Neuronal stem cell (in vitro differentiated cells): ENCODE data around the gene ACSL6.

ENCODE experiments used
- DNase-seq: peaks from one replicate; pipeline ENCODE4 v3.0.0-alpha.2; 2013; ENCODE audit warnings: low spot score
- H2AFZ ChIP-seq: one replicate; pipeline ENCODE4 v1.6.1; 2013; ENCODE audit warnings: mild to moderate bottlenecking, low read length, inconsistent platforms
- H2AK5ac ChIP-seq: 2 replicates; pipeline ENCODE4 v1.6.1; 2013; ENCODE audit warnings: low read depth, mild to moderate bottlenecking, inconsistent platforms, low read length, moderate library complexity, mixed read lengths
- H2BK120ac ChIP-seq: 2 replicates; pipeline ENCODE4 v1.6.1; 2013; ENCODE audit warnings: low read depth, mild to moderate bottlenecking, inconsistent platforms, low read length, moderate library complexity, mixed read lengths
- H2BK12ac ChIP-seq: one replicate; pipeline ENCODE4 v1.6.1; 2013; ENCODE audit warnings: low read length, inconsistent platforms
- H2BK15ac ChIP-seq: 2 replicates; pipeline ENCODE4 v1.6.1; 2013; ENCODE audit warnings: mild to moderate bottlenecking, low read length, inconsistent platforms, mixed read lengths
- H2BK5ac ChIP-seq: one replicate; pipeline ENCODE4 v1.6.1; 2013; ENCODE audit warnings: inconsistent platforms, mild to moderate bottlenecking, low read length, moderate library complexity
- H3K14ac ChIP-seq: one replicate; pipeline ENCODE4 v1.6.1; 2013; ENCODE audit warnings: low read length, inconsistent platforms
- H3K18ac ChIP-seq: 2 replicates; pipeline ENCODE4 v1.6.1; 2013; ENCODE audit warnings: low read length, inconsistent platforms
- H3K23ac ChIP-seq: 2 replicates; pipeline ENCODE4 v1.6.1; 2013; ENCODE audit warnings: low read depth, mild to moderate bottlenecking, mixed read lengths, low read length, inconsistent platforms; ENCODE audit not compliant: poor library complexity
- H3K27ac ChIP-seq: replicated peaks from 3 replicates; pipeline ENCODE4 v1.5.1; 2013; ENCODE audit warnings: low read length, inconsistent platforms
- H3K27me3 ChIP-seq, 3 experiments: 2 replicates each; pipeline ENCODE4 v1.6.1; 2013; ENCODE audit warnings: low read length in 3 of 3, mild to moderate bottlenecking in 2 of 3, inconsistent platforms in 1 of 3, low read depth in 1 of 3, mixed read lengths in 1 of 3, moderate library complexity in 1 of 3; ENCODE audit not compliant: control insufficient read depth in 3 of 3, insufficient read depth in 3 of 3
- H3K36me3 ChIP-seq, 2 donors: replicated peaks in 1 of 2; 2 replicates each; pipeline ENCODE4 v1.6.1; 2013; ENCODE audit warnings: low read length in 2 of 2; ENCODE audit not compliant: control insufficient read depth in 2 of 2, insufficient read depth in 2 of 2
- H3K4ac ChIP-seq: 2 replicates; pipeline ENCODE4 v1.6.1; 2013; ENCODE audit warnings: inconsistent platforms, mild to moderate bottlenecking, low read length, moderate library complexity
- H3K4me1 ChIP-seq, 2 donors: 1 replicate in 1 of 2; 2 replicates in 1 of 2; pipeline ENCODE4 v1.6.1; 2013; ENCODE audit warnings: low read length in 2 of 2, low read depth in 1 of 2; ENCODE audit not compliant: control insufficient read depth in 2 of 2, insufficient read depth in 1 of 2
- H3K4me2 ChIP-seq: one replicate; pipeline ENCODE4 v1.6.1; 2013; ENCODE audit warnings: mild to moderate bottlenecking, low read length, inconsistent platforms; ENCODE audit not compliant: insufficient read depth, poor library complexity, severe bottlenecking
- H3K4me3 ChIP-seq, 2 donors: 2 replicates each; pipeline ENCODE4 v1.5.1; 2013; ENCODE audit warnings: low read length in 2 of 2, mild to moderate bottlenecking in 2 of 2, inconsistent platforms in 1 of 2, moderate library complexity in 1 of 2
- H3K79me1 ChIP-seq: one replicate; pipeline ENCODE4 v1.6.1; 2013; ENCODE audit warnings: low read depth, mild to moderate bottlenecking, inconsistent platforms, low read length, moderate library complexity
- H3K9ac ChIP-seq: one replicate; pipeline ENCODE4 v1.6.1; 2013; ENCODE audit warnings: mild to moderate bottlenecking, low read depth, low read length, inconsistent platforms; ENCODE audit not compliant: poor library complexity
- H3K9me3 ChIP-seq, 2 donors: replicated peaks in 1 of 2; 2 replicates each; pipeline versions ENCODE3 to v1.6.1; 2013; ENCODE audit warnings: low read length in 2 of 2, mild to moderate bottlenecking in 2 of 2, inconsistent platforms in 1 of 2, low read depth in 1 of 2, mixed read lengths in 1 of 2, moderate library complexity in 1 of 2; ENCODE audit not compliant: control insufficient read depth in 2 of 2, insufficient read depth in 1 of 2
- H4K8ac ChIP-seq: one replicate; pipeline ENCODE4 v1.6.1; 2013; ENCODE audit warnings: low read depth, mild to moderate bottlenecking, inconsistent platforms, low read length, moderate library complexity
- H4K91ac ChIP-seq: one replicate; pipeline ENCODE4 v1.6.1; 2013; ENCODE audit warnings: low read length, low read depth, mild to moderate bottlenecking, inconsistent platforms; ENCODE audit not compliant: poor library complexity
- WGBS, 2 donors: extraction: QIAGEN DNeasy Blood & Tissue Kit; methylation state at CpG; one replicate each; pipeline ENCODE4 v1.1.7; 2013; ENCODE audit warnings: missing lambda C conversion rate in 2 of 2, mixed read lengths in 1 of 2; ENCODE audit not compliant: insufficient read length in 2 of 2, insufficient replicate concordance in 1 of 2; ENCODE audit errors: extremely low coverage in 2 of 2; 5-methylcytosine and 5-hydroxymethylcytosine counted together

The ACSL6 gene

GRCh38 chr5:132055808-132056609 is 44.6 kb upstream of the ACSL6 start:
- H3K4me3 ChIP-seq: no peak overlapping the region
- no peak overlapping the region for H3K18ac ChIP-seq
- no peaks in the 10 kb centered on the region for H3K9me3 ChIP-seq
- no peak overlapping the region for H3K27ac ChIP-seq
- H3K4me2 ChIP-seq: no peak overlapping the region
- no peak overlapping the region for H4K91ac ChIP-seq
- WGBS, 2 donors: no CpG with 5 or more reads among the region's 12 CpGs
- no peak overlapping the region for H2BK120ac ChIP-seq
- no peak overlapping the region for H3K23ac ChIP-seq
- no peak overlapping the region for H3K14ac ChIP-seq
- no peak overlapping the region for H4K8ac ChIP-seq
- no peaks in the 10 kb centered on the region for H3K79me1 ChIP-seq
- H3K4ac ChIP-seq: no peak overlapping the region
- no peak overlapping the region for H3K9ac ChIP-seq
- H3K4me1 ChIP-seq: no peaks in the 10 kb centered on the region
- no peaks in the 10 kb centered on the region for H3K27me3 ChIP-seq
- H2BK5ac ChIP-seq: no peak overlapping the region
- H2AK5ac ChIP-seq: peak overlapping the region; percentile 17
- H3K36me3 ChIP-seq: no peaks in the 10 kb centered on the region
- no peak overlapping the region for H2BK15ac ChIP-seq
- no peak overlapping the region for H2BK12ac ChIP-seq
- H2AFZ ChIP-seq: no peak overlapping the region
- DNase-seq: no peak

- Histone ChIP-seq H3K4me2 (no peak overlapping the region), H3K27me3 (no peaks in the 10 kb centered on the region), H2BK5ac (no peak overlapping the region), H2BK12ac (no peak overlapping the region), H3K4ac (no peak overlapping the region), H3K9me3 (no peaks in the 10 kb centered on the region), H3K4me1 (no peaks in the 10 kb centered on the region), H3K9ac (no peak overlapping the region), H3K4me3 (no peak overlapping the region), H4K91ac (no peak overlapping the region), H3K27ac (no peak overlapping the region), H3K18ac (no peak overlapping the region), H3K79me1 (no peaks in the 10 kb centered on the region), H3K14ac (no peak overlapping the region), H3K23ac (no peak overlapping the region), H2AK5ac (no peak overlapping the region), H2BK15ac (no peak overlapping the region), H2AFZ (no peak overlapping the region), H2BK120ac (no peak overlapping the region), H3K36me3 (no peaks in the 10 kb centered on the region), H4K8ac (no peak overlapping the region)
- DNase-seq: no peak
- WGBS, 2 donors: no CpG with 5 or more reads among the region's 1 CpG
Observed at GRCh38 chr5:132055441-132055807, 44.0 kb upstream of the ACSL6 start.

- H3K9ac ChIP-seq: no peak overlapping the region
- no peak overlapping the region for H3K23ac ChIP-seq
- no peak overlapping the region for H2BK15ac ChIP-seq
- no peaks in the 10 kb centered on the region for H3K79me1 ChIP-seq
- no peak for DNase-seq
- H2AFZ ChIP-seq: no peak overlapping the region
- WGBS, 2 donors: no CpG with 5 or more reads among the region's 9 CpGs
- no peak overlapping the region for H2BK12ac ChIP-seq
- no peak overlapping the region for H2AK5ac ChIP-seq
- H3K14ac ChIP-seq: no peak overlapping the region
- no peaks in the 10 kb centered on the region for H3K27me3 ChIP-seq
- H3K4me1 ChIP-seq: no peaks in the 10 kb centered on the region
- H3K4ac ChIP-seq: no peak overlapping the region
- H4K91ac ChIP-seq: no peak overlapping the region
- H2BK120ac ChIP-seq: no peak overlapping the region
- no peak overlapping the region for H4K8ac ChIP-seq
- H3K36me3 ChIP-seq: no peaks in the 10 kb centered on the region
- H2BK5ac ChIP-seq: no peak overlapping the region
- no peak overlapping the region for H3K4me3 ChIP-seq
- H3K9me3 ChIP-seq: no peaks in the 10 kb centered on the region
- H3K4me2 ChIP-seq: no peak overlapping the region
- no peak overlapping the region for H3K27ac ChIP-seq
- H3K18ac ChIP-seq: no peak overlapping the region
Observed at GRCh38 chr5:132054697-132055440, 43.4 kb upstream of the ACSL6 start.

- no peak overlapping the region for H2AFZ ChIP-seq
- H4K91ac ChIP-seq: no peak overlapping the region
- no peaks in the 10 kb centered on the region for H3K27me3 ChIP-seq
- H2BK120ac ChIP-seq: no peak overlapping the region
- H3K9me3 ChIP-seq: no peaks in the 10 kb centered on the region
- no peak overlapping the region for H4K8ac ChIP-seq
- no peak overlapping the region for H3K4ac ChIP-seq
- no peak overlapping the region for H3K4me3 ChIP-seq
- H3K23ac ChIP-seq: no peak overlapping the region
- no peak overlapping the region for H3K27ac ChIP-seq
- H3K14ac ChIP-seq: peak overlapping the region; percentile 94
- no peaks in the 10 kb centered on the region for H3K4me1 ChIP-seq
- H2AK5ac ChIP-seq: no peak overlapping the region
- H2BK15ac ChIP-seq: no peak overlapping the region
- no peak overlapping the region for H2BK5ac ChIP-seq
- H3K79me1 ChIP-seq: no peaks in the 10 kb centered on the region
- H2BK12ac ChIP-seq: no peak overlapping the region
- peak overlapping the region; percentile 53 for H3K9ac ChIP-seq
- DNase-seq: no peak
- no peaks in the 10 kb centered on the region for H3K36me3 ChIP-seq
- WGBS, 2 donors: no CpG with 5 or more reads among the region's 10 CpGs
- H3K18ac ChIP-seq: no peak overlapping the region
- H3K4me2 ChIP-seq: no peak overlapping the region
Observed at GRCh38 chr5:132054031-132054696, 42.7 kb upstream of the ACSL6 start.
